HG02588 (cell line): ENCODE results near the gene ZNF780A.
"Not testable (repeated sequence)": the region's sequence is repeated elsewhere in the genome, so short reads cannot be mapped to it uniquely, and the experiment has no call there.

Experiments used
- ATAC-seq: cut with Tn5 transposase; IDR thresholded peaks from one replicate; pipeline ENCODE4 v1.9.1; 2021; ENCODE audit warnings: mild to moderate bottlenecking, moderate library complexity; ENCODE audit not compliant: unreplicated experiment

ZNF780A gene

DNA sequence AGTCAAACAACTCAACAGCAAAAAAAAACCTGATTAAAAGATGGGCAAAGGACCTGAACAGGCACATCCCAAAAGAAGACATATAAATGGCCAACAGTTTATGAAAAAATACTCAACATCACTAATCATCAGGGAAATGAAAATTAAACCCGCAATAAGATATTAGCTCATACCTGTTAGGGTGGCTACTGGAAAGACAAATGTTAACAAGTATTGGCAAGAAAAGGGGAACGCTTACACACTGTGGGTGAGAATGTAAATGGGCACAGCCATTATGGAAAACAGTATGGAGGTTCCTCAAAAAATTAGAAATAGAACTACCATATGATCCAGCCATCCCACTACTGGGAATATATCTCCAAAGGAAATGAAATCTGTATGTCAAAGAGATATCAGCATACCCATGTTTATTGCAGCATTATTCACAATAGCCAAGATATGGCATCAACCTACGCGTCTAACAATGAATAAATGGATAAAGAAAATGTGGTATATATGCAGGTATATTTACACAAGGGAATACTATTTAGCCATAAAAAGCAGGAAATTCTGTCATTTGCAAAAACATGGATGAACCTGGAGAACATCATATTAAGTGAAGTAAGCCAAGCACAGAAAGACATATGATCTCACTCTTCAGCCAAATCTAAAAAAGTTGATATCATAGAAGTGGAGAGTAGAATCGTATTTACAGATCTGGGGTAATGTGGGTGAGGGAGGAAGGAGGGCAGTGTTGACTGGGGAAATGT lies 2.3 kb downstream of the ZNF780A start:
- no peak for ATAC-seq

- ATAC-seq: no peak
Measured at GRCh38 chr19:40084948-40085347, 5.8 kb downstream of the ZNF780A start.

GRCh38 chr19:40081411-40081810 lies 9.3 kb downstream of the ZNF780A start:
- no peak for ATAC-seq

DNA sequence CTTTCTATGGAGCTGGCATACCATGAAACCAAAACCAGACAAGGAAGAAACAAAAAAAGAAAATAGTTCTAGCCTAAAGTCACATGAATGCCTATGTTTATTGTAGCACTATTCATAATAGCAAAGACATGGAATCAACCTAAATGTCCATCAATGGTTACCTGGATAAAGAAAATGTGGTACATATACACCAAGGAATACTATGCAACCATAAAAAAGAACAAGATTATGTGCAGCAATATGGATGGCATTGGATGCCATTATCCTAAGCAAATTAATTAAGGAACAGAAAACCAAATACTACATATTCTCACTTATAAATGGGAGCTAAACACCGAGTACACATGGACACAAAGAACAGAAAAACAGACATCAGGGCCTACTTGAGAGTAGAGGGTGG lies 10.5 kb downstream of the ZNF780A start:
- ATAC-seq: no peak

DNA sequence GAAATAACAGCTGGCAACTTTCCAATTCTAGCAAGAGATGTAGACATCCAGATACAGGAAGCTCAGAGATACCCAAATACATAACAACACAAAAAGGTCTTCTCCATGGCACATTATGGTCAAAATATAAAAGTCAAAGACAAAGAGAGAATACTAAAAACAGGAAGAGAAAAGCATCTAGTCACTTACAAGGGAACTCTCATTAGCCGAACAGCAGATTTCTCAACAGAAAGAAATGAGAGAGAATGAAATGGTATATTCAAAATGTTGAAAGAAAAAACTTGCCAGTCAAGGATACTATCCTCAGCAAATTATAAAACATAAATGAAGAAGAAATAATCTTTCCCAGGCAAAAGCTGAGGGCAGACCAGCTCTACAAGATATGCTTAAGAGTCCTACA lies 12.4 kb downstream of the ZNF780A start:
- no peak for ATAC-seq

- no peak for ATAC-seq
Measured at GRCh38 chr19:40070058-40070457, 20.7 kb downstream of the ZNF780A start.

- ATAC-seq: no peak
Measured at GRCh38 chr19:40059624-40060023, 31.1 kb downstream of the ZNF780A start.

GRCh38 chr19:40057166-40057565 lies 33.6 kb downstream of the ZNF780A start:
- no peak for ATAC-seq

- no peak for ATAC-seq
Measured at GRCh38 chr19:40056505-40056904, 34.2 kb downstream of the ZNF780A start.

- ATAC-seq: peak; percentile 57
Measured at GRCh38 chr19:40055832-40056504, 34.8 kb downstream of the ZNF780A start, which contains the start of gene ZNF780B. Gene ZNF780B (minus strand): TSS chr19:40056231. CDS start chr19:40050332, 5,899 bp downstream.

DNA sequence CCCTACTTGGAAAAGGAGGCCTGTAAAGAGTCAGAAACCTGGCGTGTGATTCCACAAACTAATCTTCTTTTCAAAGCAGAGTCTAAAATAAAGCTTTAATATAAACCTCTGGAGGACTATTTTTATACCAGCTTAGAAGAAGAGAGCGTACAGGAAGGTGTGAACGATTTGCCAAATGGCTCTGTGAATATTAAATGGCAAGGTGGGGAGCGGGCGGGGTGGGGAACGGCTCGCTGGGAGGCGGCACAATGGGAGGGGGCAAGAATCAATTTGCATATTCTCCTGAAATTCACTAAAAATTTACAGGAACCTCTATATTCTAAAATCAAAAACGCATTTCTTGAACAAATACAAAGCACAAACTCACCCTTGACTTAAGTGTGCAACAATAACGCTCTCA lies 35.7 kb downstream of the ZNF780A start:
- no peak for ATAC-seq

- ATAC-seq: no peak
Measured at GRCh38 chr19:40054632-40055031, 36.1 kb downstream of the ZNF780A start.

- no peak for ATAC-seq
Measured at GRCh38 chr19:40053491-40053890, 37.3 kb downstream of the ZNF780A start.

- not testable (repeated sequence) for ATAC-seq
Measured at GRCh38 chr19:40041718-40042117, 49.0 kb downstream of the ZNF780A start.

DNA sequence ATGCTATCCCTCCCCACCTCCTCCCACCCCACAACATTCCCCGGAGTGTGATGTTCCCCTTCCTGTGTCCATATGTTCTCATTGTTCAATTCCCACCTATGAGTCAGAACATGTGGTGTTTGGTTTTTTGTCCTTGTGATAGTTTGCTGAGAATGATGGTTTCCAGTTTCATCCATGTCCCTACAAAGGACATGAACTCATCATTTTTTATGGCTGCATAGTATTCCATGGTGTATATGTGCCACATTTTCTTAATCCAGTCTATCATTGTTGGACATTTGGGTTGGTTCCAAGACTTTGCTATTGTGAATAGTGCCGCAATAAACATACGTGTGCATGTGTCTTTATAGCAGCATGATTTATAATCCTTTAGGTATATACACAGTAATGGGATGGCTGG lies 52.7 kb downstream of the ZNF780A start:
- not testable (repeated sequence) for ATAC-seq

DNA sequence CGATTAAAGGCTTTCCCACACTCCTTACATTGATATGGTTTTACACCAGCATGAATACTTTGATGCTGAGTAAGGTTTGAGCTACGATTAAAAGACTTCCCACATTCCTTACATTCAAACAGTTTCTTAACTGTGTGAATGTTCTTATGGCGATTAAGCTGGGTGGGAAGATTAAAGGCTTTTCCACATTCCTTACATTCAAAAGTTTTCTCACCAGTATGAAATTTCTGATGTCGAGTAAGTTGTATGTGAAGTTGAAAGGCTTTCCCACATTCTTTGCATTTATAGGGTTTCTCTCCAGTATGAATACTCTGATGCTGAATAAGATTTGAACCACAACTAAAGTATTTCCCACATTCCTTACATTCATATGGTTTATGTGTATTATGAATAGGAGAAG lies 54.7 kb downstream of the ZNF780A start:
- ATAC-seq: no peak

GRCh38 chr19:40033989-40034560 lies 56.7 kb downstream of the ZNF780A start:
- ATAC-seq: no peak

DNA sequence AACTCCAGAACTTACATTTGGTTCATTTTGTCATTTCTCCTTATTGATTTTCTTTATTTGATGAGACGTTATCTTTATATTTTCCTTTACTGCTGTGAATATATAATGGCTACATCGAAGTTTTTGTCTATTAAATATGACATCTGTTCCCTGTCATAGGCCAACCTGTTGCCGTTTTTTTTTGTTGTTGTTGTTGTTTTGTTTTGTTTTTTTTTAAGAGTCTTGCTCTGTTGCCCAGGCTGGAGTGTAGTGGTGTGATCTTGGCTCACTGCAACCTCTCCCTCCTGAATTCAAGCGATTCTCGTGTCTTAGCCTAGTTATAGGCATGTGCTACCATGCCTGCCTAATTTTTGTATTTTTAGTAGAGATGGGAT lies 64.2 kb downstream of the ZNF780A start:
- ATAC-seq: no peak

DNA sequence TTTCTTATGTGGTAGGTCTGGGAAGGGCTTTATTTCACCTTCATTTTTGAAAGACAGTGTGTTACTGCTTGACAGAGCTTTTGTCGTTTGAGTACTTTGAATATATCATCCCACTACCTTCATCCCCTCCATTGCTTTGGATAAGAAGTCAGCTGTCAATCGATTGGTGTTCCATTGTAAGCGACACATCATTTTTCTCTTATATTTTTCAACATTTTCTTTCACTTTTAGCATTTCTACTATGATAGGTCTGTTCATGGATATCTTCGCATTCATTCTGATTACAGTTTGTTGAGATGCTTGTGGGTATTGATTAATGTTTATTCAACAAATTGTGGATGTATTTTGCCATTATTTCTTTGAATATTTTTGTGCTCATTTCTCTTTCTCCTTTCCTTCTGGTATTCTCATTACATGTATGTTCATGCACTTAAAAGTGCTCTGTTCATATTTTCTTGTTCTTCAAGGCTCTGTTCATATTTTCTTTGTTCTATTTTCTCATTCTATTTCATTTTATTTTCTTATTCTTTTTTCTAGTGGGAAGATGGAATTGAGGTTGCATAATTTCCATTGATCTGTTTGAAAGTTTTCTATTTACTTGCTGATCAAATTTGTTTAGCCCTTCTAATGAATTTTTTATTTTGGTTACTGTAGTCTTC lies 64.7 kb downstream of the ZNF780A start:
- no peak for ATAC-seq

- ATAC-seq: no peak
Measured at GRCh38 chr19:40023969-40024368, 66.8 kb downstream of the ZNF780A start.
